IMR-90 (cell line): ENCODE data around the gene NRDC. TPM values are rescaled to one million over a fixed set of nuclear protein-coding genes. Genes with fewer than 3 reads are reported as not detected.

Experiments
- ATAC-seq: fragments of 200-7000 bp; cut with Tn5 transposase; 2 replicates; pipeline ENCODE4 v1.9.1; 2020; ENCODE audit warnings: low read depth, mild to moderate bottlenecking, moderate library complexity
- BruUV-seq: library from RNA; stranded (reverse); fragments of 400-500 nt; replicated peaks from 2 replicates; lab custom pipeline; 2021; lab: Mats Ljungman, UMichigan
- CTCF ChIA-PET: fragments of 300-600 bp; formaldehyde crosslinking; extraction: SDS; loops from one replicate; lab custom pipeline; 2021; ENCODE audit warnings: antibody characterized with exemption; lab: Yijun Ruan, JAX
- POLR2A ChIA-PET: fragments of 300-600 bp; sonication (Branson Sonifier 250); formaldehyde crosslinking; loops from one replicate; lab custom pipeline; 2022; ENCODE audit warnings: antibody characterized with exemption; ENCODE audit not compliant: unreplicated experiment; lab: Charles Lee
- DNase-seq: peaks from one replicate; pipeline ENCODE4 v3.0.0; 2013
- H2AFZ ChIP-seq: replicated peaks from 2 replicates; pipeline ENCODE3; 2013; ENCODE audit warnings: low read length, mild to moderate bottlenecking; ENCODE audit not compliant: poor library complexity
- H2AK5ac ChIP-seq: 2 replicates; pipeline ENCODE4 v1.6.1; 2013; ENCODE audit warnings: low read depth, low read length, inconsistent platforms
- H2AK9ac ChIP-seq: replicated peaks from 2 replicates; pipeline ENCODE3; 2013; ENCODE audit warnings: mild to moderate bottlenecking, low read depth, low read length, moderate library complexity; ENCODE audit not compliant: poor library complexity
- H2BK120ac ChIP-seq: 2 replicates; pipeline ENCODE4 v1.6.1; 2013; ENCODE audit warnings: low read depth, low read length, inconsistent platforms
- H2BK15ac ChIP-seq: 3 replicates; pipeline ENCODE4 v1.6.1; 2013; ENCODE audit warnings: low read depth, low read length, inconsistent platforms
- H2BK20ac ChIP-seq: 2 replicates; pipeline ENCODE4 v1.6.1; 2013; ENCODE audit warnings: low read depth, mild to moderate bottlenecking, inconsistent platforms, low read length, moderate library complexity
- H2BK5ac ChIP-seq: 2 replicates; pipeline ENCODE4 v1.6.1; 2013; ENCODE audit warnings: mild to moderate bottlenecking, low read depth, low read length, inconsistent platforms; ENCODE audit not compliant: poor library complexity, severe bottlenecking
- H3K14ac ChIP-seq: replicated peaks from 2 replicates; pipeline ENCODE4 v1.6.1; 2013; ENCODE audit warnings: low read depth, low read length, inconsistent platforms
- H3K18ac ChIP-seq: 2 replicates; pipeline ENCODE4 v1.6.1; 2013; ENCODE audit warnings: low read depth, low read length, control low read depth
- H3K23ac ChIP-seq: 2 replicates; pipeline ENCODE4 v1.6.1; 2013; ENCODE audit warnings: low read depth, low read length, inconsistent platforms
- H3K27ac ChIP-seq: 2 replicates; pipeline ENCODE4 v1.5.1; 2013; ENCODE audit warnings: mild to moderate bottlenecking, control low read depth, low read length; ENCODE audit not compliant: insufficient read depth
- H3K27me3 ChIP-seq: 2 replicates; pipeline ENCODE4 v1.6.1; 2013; ENCODE audit warnings: low read length; ENCODE audit not compliant: control insufficient read depth, insufficient read depth
- H3K36me3 ChIP-seq: 2 replicates; pipeline ENCODE4 v1.6.1; 2013; ENCODE audit warnings: low read length, mixed read lengths; ENCODE audit not compliant: control insufficient read depth, insufficient read depth
- H3K4ac ChIP-seq: 2 replicates; pipeline ENCODE4 v1.6.1; 2013; ENCODE audit warnings: low read depth, low read length, inconsistent platforms
- H3K4me1 ChIP-seq: 2 replicates; pipeline ENCODE4 v1.6.1; 2013; ENCODE audit warnings: low read length, mixed read lengths; ENCODE audit not compliant: control insufficient read depth, insufficient read depth
- H3K4me2 ChIP-seq: 2 replicates; pipeline ENCODE4 v1.6.1; 2013; ENCODE audit warnings: low read depth, mild to moderate bottlenecking, control low read depth, low read length, moderate library complexity
- H3K4me3 ChIP-seq: 2 replicates; pipeline ENCODE4 v1.5.1; 2013; ENCODE audit warnings: low read depth, mild to moderate bottlenecking, control low read depth, low read length, moderate library complexity; ENCODE audit not compliant: insufficient read depth
- H3K56ac ChIP-seq: 2 replicates; pipeline ENCODE4 v1.6.1; 2013; ENCODE audit warnings: low read length, inconsistent platforms; ENCODE audit not compliant: insufficient read depth; ENCODE audit errors: extremely low read depth
- H3K79me1 ChIP-seq, 2 experiments: 2 replicates each; pipeline ENCODE4 v1.6.1; 2013; ENCODE audit warnings: low read length in 2 of 2, inconsistent platforms in 1 of 2, low read depth in 1 of 2
- H3K9ac ChIP-seq: 2 replicates; pipeline ENCODE4 v1.6.1; 2013; ENCODE audit warnings: low read depth, low read length, control low read depth
- H3K9me1 ChIP-seq: 2 replicates; pipeline ENCODE4 v1.6.1; 2013; ENCODE audit warnings: low read length, inconsistent platforms; ENCODE audit not compliant: insufficient read depth
- H3K9me3 ChIP-seq: 2 replicates; pipeline ENCODE4 v1.6.1; 2013; ENCODE audit warnings: low read length; ENCODE audit not compliant: control insufficient read depth, insufficient read depth
- H4K20me1 ChIP-seq: 2 replicates; pipeline ENCODE4 v1.6.1; 2013; ENCODE audit warnings: low read length, inconsistent platforms; ENCODE audit not compliant: insufficient read depth
- H4K5ac ChIP-seq: 2 replicates; pipeline ENCODE4 v1.6.1; 2013; ENCODE audit warnings: mild to moderate bottlenecking, low read depth, low read length, control low read depth
- H4K8ac ChIP-seq, 2 experiments: 2 replicates each; pipeline ENCODE4 v1.6.1; 2013; ENCODE audit warnings: low read depth in 2 of 2, low read length in 2 of 2, control low read depth in 1 of 2, inconsistent platforms in 1 of 2
- H4K91ac ChIP-seq: 2 replicates; pipeline ENCODE4 v1.6.1; 2013; ENCODE audit warnings: low read depth, low read length, inconsistent platforms; ENCODE audit not compliant: insufficient read depth
- BHLHE40 ChIP-seq: fragments of 150-350 bp; IDR thresholded peaks from 2 replicates; pipeline ENCODE4 v1.6.1; 2016; ENCODE audit warnings: mild to moderate bottlenecking, low read depth, low read length
- CEBPB ChIP-seq: IDR thresholded peaks from 2 replicates; pipeline ENCODE4 v1.6.1; 2012; ENCODE audit warnings: low read depth, low read length, improper control_type of control experiment
- ELK1 ChIP-seq: fragments of 150-350 bp; IDR thresholded peaks from 2 replicates; pipeline ENCODE4 v1.6.1; 2016; ENCODE audit warnings: low read depth, mild to moderate bottlenecking, low read length, moderate library complexity, borderline replicate concordance
- FOS ChIP-seq: fragments of 150-350 bp; IDR thresholded peaks from 2 replicates; pipeline ENCODE4 v1.6.1; 2016; ENCODE audit warnings: low read depth, low read length
- MAFK ChIP-seq: IDR thresholded peaks from 2 replicates; pipeline ENCODE4 v1.6.1; 2012; ENCODE audit warnings: low read depth, low read length, improper control_type of control experiment
- MAZ ChIP-seq: IDR thresholded peaks from 2 replicates; pipeline ENCODE4 v1.6.1; 2012; ENCODE audit warnings: low read depth, mild to moderate bottlenecking, low read length, improper control_type of control experiment, moderate library complexity, borderline replicate concordance
- NFE2L2 ChIP-seq: fragments of 150-350 bp; IDR thresholded peaks from 2 replicates; pipeline ENCODE4 v1.6.1; 2016; ENCODE audit warnings: low read depth, mild to moderate bottlenecking, low read length
- RFX5 ChIP-seq: IDR thresholded peaks from 2 replicates; pipeline ENCODE4 v1.8.0; 2012; ENCODE audit warnings: low read depth, mild to moderate bottlenecking, low read length, moderate library complexity
- dilution Hi-C: fragments of 300-500 bp; cut with HindIII; formaldehyde crosslinking; loops from one replicate; pipeline ENCODE4 v1.14.3; 2018; ENCODE audit warnings: low sequenced_read_pairs; ENCODE audit not compliant: unreplicated experiment
- in situ Hi-C: fragments of 300-500 bp; cut with MboI; formaldehyde crosslinking; loops from 3 replicates; pipeline ENCODE4 v1.14.3; 2019; ENCODE audit warnings: low sequenced_read_pairs, inconsistent platforms, mixed read lengths
- intact Hi-C: fragments of 100-400 bp; cut with micrococcal nuclease; formaldehyde crosslinking; loops from 2 replicates; pipeline ENCODE4 v1.10.0; 2022
- polyA plus RNA-seq, 3 experiments: library from polyadenylated mRNA; depleted of rRNA; stranded (reverse); fragments of >200 nt; gene quantifications; 2 replicates each; pipeline ENCODE4 v1.2.3, GENCODE V29; 2012; ENCODE audit warnings: low replicate concordance in 1 of 3
- total RNA-seq: library from RNA; depleted of rRNA; stranded (reverse); fragments of >200 nt; gene quantifications from 2 replicates; pipeline ENCODE4 v1.2.3, GENCODE V29; 2012

NRDC gene
- total and polyA plus RNA-seq, 2 of the 4 experiments (the other 2 are of a cell fraction): 75.8 to 84.7 TPM

- TF ChIP-seq ELK1 (no peak), MAFK (no peak)
Measured at GRCh38 chr1:51898090-51898734, 19.7 kb upstream of the NRDC start (continued).

- H3K27ac ChIP-seq: peak overlapping the region; percentile 96
- H2BK15ac ChIP-seq: no peak overlapping the region
- peaks cover 6% of the 10 kb centered on the region for H3K9me1 ChIP-seq
- H2AFZ ChIP-seq: no peak overlapping the region
- H2AK5ac ChIP-seq: no peak overlapping the region
- H3K14ac ChIP-seq: no peak overlapping the region
- TF ChIP-seq RFX5 (no peak), CEBPB (peak; percentile 80), MAZ (no peak), MAFK (no peak), NFE2L2 (no peak), FOS (peak; percentile 74), BHLHE40 (peak; percentile 67)
- H2BK120ac ChIP-seq: peak overlapping the region; percentile 100
- peak overlapping the region; percentile 75; the same call in 1 of the 2 replicates for H3K23ac ChIP-seq
- peak overlapping the region; percentile 95; the same call in 1 of the 2 replicates for H3K56ac ChIP-seq
- H3K27me3 ChIP-seq: no peaks in the 10 kb centered on the region
- H4K5ac ChIP-seq: no peak overlapping the region
- H4K8ac ChIP-seq: peak overlapping the region; percentile 77 to 91; a peak in 2 of 4 replicates
- no peak overlapping the region for H3K9ac ChIP-seq
- ChIA-PET CTCF (interaction anchor here (0.8 to 2.7 kb wide), 8 partner anchors 8 to 653 kb away, joined by 3 to 21 read pairs (median 4); no protein-coding TSS in a partner anchor), POLR2A (interaction anchor here (1.1 kb wide), 1 partner anchor 92 kb away, joined by 3 read pairs; no protein-coding TSS in a partner anchor)
- dilution Hi-C loops (no loop called here), in situ Hi-C loops (loop anchor here (5.0 to 25.0 kb wide), 2 partner anchors 100 to 390 kb away; no protein-coding TSS in a partner anchor), intact Hi-C loops (loop anchor here (1.0 to 5.0 kb wide), 4 partner anchors 29 to 385 kb away; partner anchors contain the start of gene BTF3L4)
- H3K79me1 ChIP-seq: peaks cover 0 to 7% of the 10 kb centered on the region in 2 experiments; a peak in 1 of 4 replicates
- H3K4ac ChIP-seq: peak overlapping the region; percentile 84; the same call in 1 of the 2 replicates
- no peaks in the 10 kb centered on the region for H4K20me1 ChIP-seq
- DNase-seq: peak; percentile 97
- ATAC-seq: no peak
- H2BK5ac ChIP-seq: peak overlapping the region; percentile 100
- no peak overlapping the region for H4K91ac ChIP-seq
- H3K9me3 ChIP-seq: no peaks in the 10 kb centered on the region
- BruUV-seq: no TSS peak
- peaks cover 14% of the 10 kb centered on the region for H3K4me1 ChIP-seq
- H3K18ac ChIP-seq: peak overlapping the region; percentile 86; the same call in 1 of the 2 replicates
- no peak overlapping the region for H3K4me3 ChIP-seq
- H3K36me3 ChIP-seq: no peaks in the 10 kb centered on the region
- peak overlapping the region; percentile 46; the same call in 1 of the 2 replicates for H3K4me2 ChIP-seq
- no peak overlapping the region for H2AK9ac ChIP-seq
- no peak overlapping the region for H2BK20ac ChIP-seq
Measured at GRCh38 chr1:51897699-51898031, 19.1 kb upstream of the NRDC start.
